ENCODE measurements around the gene VPS33A. TPM values are rescaled to one million over a fixed set of nuclear protein-coding genes. Genes with fewer than 3 reads are reported as not detected.

Gene VPS33A
- total RNA-seq, 2 donors from 2014 or later, result 23.9 to 24.2 TPM

- no peak for ATAC-seq
- H3K36me3 Mint-ChIP-seq, result peaks cover 8 to 10% of the 10 kb centered on the region in 2 donors
Measured at GRCh38 chr12:122201381-122201780, 64.9 kb downstream of the VPS33A start.

GRCh38 chr12:122200541-122201175, 65.6 kb downstream of the VPS33A start:
- DNase-seq (ENCODE audit: low spot score in 2 of 2), result no peak
- ATAC-seq, result no peak
- Mint-ChIP-seq H3K27ac (no peak overlapping the region), H3K36me3 (peaks cover 8 to 10% of the 10 kb centered on the region in 2 donors), H3K9me3 (peaks cover 2 to 3% of the 10 kb centered on the region in 2 donors)

More at GRCh38 chr12:122201381-122201780, 64.9 kb downstream of the VPS33A start:
- no peak overlapping the region for H3K27ac Mint-ChIP-seq
- H3K9me3 Mint-ChIP-seq, result no peaks in the 10 kb centered on the region
- no peak for DNase-seq (ENCODE audit: low spot score in 2 of 2)

GRCh38 chr12:122199484-122200355, 66.6 kb downstream of the VPS33A start:
- peaks cover 2 to 4% of the 10 kb centered on the region in 2 donors for H3K36me3 Mint-ChIP-seq
- peaks cover 4 to 5% of the 10 kb centered on the region in 2 donors for H3K9me3 Mint-ChIP-seq
- DNase-seq (ENCODE audit: low spot score in 2 of 2) (no peak), ATAC-seq (no peak)
- no peak overlapping the region for H3K27ac Mint-ChIP-seq

GRCh38 chr12:122197612-122197966, 68.7 kb downstream of the VPS33A start:
- peak in 1 of 2 donors; percentile 74 for ATAC-seq
- peak overlapping the region in 1 of 2 donors; percentile 10 for H3K27ac Mint-ChIP-seq

GRCh38 chr12:122195405-122195804, 70.9 kb downstream of the VPS33A start:
- no peaks in the 10 kb centered on the region for H3K36me3 Mint-ChIP-seq
- H3K27ac Mint-ChIP-seq, result no peak overlapping the region
- peaks cover 4 to 5% of the 10 kb centered on the region in 2 donors for H3K9me3 Mint-ChIP-seq
- ATAC-seq (no peak), DNase-seq (ENCODE audit: low spot score in 2 of 2) (no peak)

More at GRCh38 chr12:122197612-122197966, 68.7 kb downstream of the VPS33A start:
- DNase-seq (ENCODE audit: low spot score in 2 of 2), result no peak
- H3K9me3 Mint-ChIP-seq, result peaks cover 4 to 5% of the 10 kb centered on the region in 2 donors
- H3K36me3 Mint-ChIP-seq, result no peaks in the 10 kb centered on the region

GRCh38 chr12:122194804-122195203, 71.5 kb downstream of the VPS33A start:
- H3K27ac Mint-ChIP-seq, result no peak overlapping the region
- DNase-seq (ENCODE audit: low spot score in 2 of 2) (no peak), ATAC-seq (no peak)
- H3K36me3 Mint-ChIP-seq, result no peaks in the 10 kb centered on the region
- H3K9me3 Mint-ChIP-seq, result peaks cover 4 to 5% of the 10 kb centered on the region in 2 donors

- DNase-seq (ENCODE audit: low spot score in 2 of 2), result no peak
- H3K36me3 Mint-ChIP-seq, result no peaks in the 10 kb centered on the region
- peaks cover 4 to 5% of the 10 kb centered on the region in 2 donors for H3K9me3 Mint-ChIP-seq
- H3K27ac Mint-ChIP-seq, result no peak overlapping the region
- ATAC-seq, result no peak
Measured at GRCh38 chr12:122192441-122192840, 73.9 kb downstream of the VPS33A start.

GRCh38 chr12:122190842-122191668, 75.2 kb downstream of the VPS33A start:
- Mint-ChIP-seq H3K27ac (no peak overlapping the region), H3K9me3 (peaks cover 4 to 5% of the 10 kb centered on the region in 2 donors), H3K36me3 (no peaks in the 10 kb centered on the region)
- peak in 1 of 2 donors; percentile 81 for DNase-seq (ENCODE audit: low spot score in 2 of 2)
- peak; percentile 78 to 95 for ATAC-seq

- no peak for DNase-seq (ENCODE audit: low spot score in 2 of 2)
- H3K9me3 Mint-ChIP-seq, result no peaks in the 10 kb centered on the region
- ATAC-seq, result no peak
- H3K27ac Mint-ChIP-seq, result no peak overlapping the region
- H3K36me3 Mint-ChIP-seq, result no peaks in the 10 kb centered on the region
Measured at GRCh38 chr12:122189626-122190475, 76.4 kb downstream of the VPS33A start.

GRCh38 chr12:122187466-122187865, 78.8 kb downstream of the VPS33A start:
- DNase-seq (ENCODE audit: low spot score in 2 of 2) (no peak), ATAC-seq (no peak)
- H3K36me3 Mint-ChIP-seq, result no peaks in the 10 kb centered on the region
- H3K27ac Mint-ChIP-seq, result no peak overlapping the region
- no peaks in the 10 kb centered on the region for H3K9me3 Mint-ChIP-seq

- no peak for ATAC-seq
- H3K27ac Mint-ChIP-seq, result peak overlapping the region in 1 of 2 donors; percentile 42
- H3K36me3 Mint-ChIP-seq, result no peaks in the 10 kb centered on the region
Measured at GRCh38 chr12:122185494-122186082, 80.7 kb downstream of the VPS33A start.

GRCh38 chr12:122185079-122185478, 81.2 kb downstream of the VPS33A start:
- peak overlapping the region in 1 of 2 donors; percentile 42 for H3K27ac Mint-ChIP-seq
- H3K9me3 Mint-ChIP-seq, result no peaks in the 10 kb centered on the region
- no peak for ATAC-seq
- no peaks in the 10 kb centered on the region for H3K36me3 Mint-ChIP-seq
- no peak for DNase-seq (ENCODE audit: low spot score in 2 of 2)

More at GRCh38 chr12:122185494-122186082, 80.7 kb downstream of the VPS33A start:
- no peaks in the 10 kb centered on the region for H3K9me3 Mint-ChIP-seq
- DNase-seq (ENCODE audit: low spot score in 2 of 2), result no peak

GRCh38 chr12:122184517-122184916, 81.8 kb downstream of the VPS33A start:
- no peaks in the 10 kb centered on the region for H3K36me3 Mint-ChIP-seq
- peak overlapping the region in 1 of 2 donors; percentile 42 for H3K27ac Mint-ChIP-seq
- no peaks in the 10 kb centered on the region for H3K9me3 Mint-ChIP-seq
- peak in 1 of 2 donors; percentile 49 for ATAC-seq
- no peak for DNase-seq (ENCODE audit: low spot score in 2 of 2)

- H3K36me3 Mint-ChIP-seq, result no peaks in the 10 kb centered on the region
- H3K9me3 Mint-ChIP-seq, result no peaks in the 10 kb centered on the region
- DNase-seq (ENCODE audit: low spot score in 2 of 2) (no peak), ATAC-seq (no peak)
- H3K27ac Mint-ChIP-seq, result no peak overlapping the region
Measured at GRCh38 chr12:122183588-122183940, 82.7 kb downstream of the VPS33A start.

- peak within 1 kb of the TSS in 1 of 2 donors; percentile 14 for H3K27ac Mint-ChIP-seq
- ATAC-seq (peak; percentile 73 to 74), DNase-seq (ENCODE audit: low spot score in 2 of 2) (peak in 1 of 2 donors; percentile 40)
- no peaks in the 10 kb centered on the region for H3K36me3 Mint-ChIP-seq
- H3K9me3 Mint-ChIP-seq, result no peaks in the 10 kb centered on the region
Measured at GRCh38 chr12:122182887-122183587, 83.3 kb downstream of the VPS33A start, which contains the start of gene LRRC43. LRRC43 (plus strand) TSS chr12:122183123; CDS start chr12:122183145, 22 bp downstream.
